HepG2 (cell line): ENCODE results near the gene HES3. TPM values are rescaled to one million over a fixed set of nuclear protein-coding genes. Genes with fewer than 3 reads are reported as not detected.

Experiments used
- BCL6 ChIP-seq: IDR thresholded peaks from 2 replicates; pipeline ENCODE4 v1.6.1; 2016; ENCODE audit warnings: missing genetic modification reagents, missing compliant biosample characterization
- ERF ChIP-seq: IDR thresholded peaks from 2 replicates; pipeline ENCODE4 v1.6.1; 2018; ENCODE audit warnings: missing biosample characterization, missing genetic modification reagents
- MED8 ChIP-seq: sonication (generic); formaldehyde crosslinking; IDR thresholded peaks from 2 replicates; pipeline ENCODE4 v1.8.1; 2023; ENCODE audit warnings: mild to moderate bottlenecking, missing genetic modification reagents; ENCODE audit not compliant: insufficient replicate concordance
- NFE2 ChIP-seq: sonication (generic); formaldehyde crosslinking; IDR thresholded peaks from 2 replicates; pipeline ENCODE4 v1.4.0; 2020; ENCODE audit warnings: missing genetic modification reagents
- PRDM10 ChIP-seq: sonication (generic); formaldehyde crosslinking; IDR thresholded peaks from 2 replicates; pipeline ENCODE4 v1.4.0; 2020; ENCODE audit warnings: low read depth, missing genetic modification reagents
- PRMT3 ChIP-seq: sonication (generic); formaldehyde crosslinking; IDR thresholded peaks from 2 replicates; pipeline ENCODE4 v1.8.1; 2022; ENCODE audit warnings: low read depth, mild to moderate bottlenecking, moderate library complexity, missing genetic modification reagents, borderline replicate concordance
- TAF1 ChIP-seq: sonication (generic); formaldehyde crosslinking; IDR thresholded peaks from 2 replicates; pipeline ENCODE4 v1.4.0; 2020; ENCODE audit warnings: missing genetic modification reagents
- THAP11 ChIP-seq: IDR thresholded peaks from 2 replicates; pipeline ENCODE4 v1.6.1; 2016; ENCODE audit warnings: missing biosample characterization, missing genetic modification reagents
- U2AF1 ChIP-seq: fragments of 200-400 bp; formaldehyde crosslinking; optimal IDR thresholded peaks from 2 replicates; pipeline ENCODE3; 2017; ENCODE audit warnings: mild to moderate bottlenecking, low read depth, low read length
- ZBED4 ChIP-seq: sonication (generic); formaldehyde crosslinking; IDR thresholded peaks from 2 replicates; pipeline ENCODE4 v1.4.0; 2020; ENCODE audit warnings: missing genetic modification reagents, borderline replicate concordance
- ZBTB1 ChIP-seq: sonication (generic); formaldehyde crosslinking; IDR thresholded peaks from 2 replicates; pipeline ENCODE4 v1.4.0; 2020; ENCODE audit warnings: missing genetic modification reagents, borderline replicate concordance
- ZBTB49 ChIP-seq: sonication (generic); formaldehyde crosslinking; IDR thresholded peaks from 2 replicates; pipeline ENCODE4 v1.4.0; 2020; ENCODE audit warnings: missing genetic modification reagents, borderline replicate concordance
- ZFY ChIP-seq: sonication (generic); formaldehyde crosslinking; IDR thresholded peaks from 2 replicates; pipeline ENCODE4 v1.4.0; 2020; ENCODE audit warnings: missing genetic modification reagents
- ZNF20 ChIP-seq: sonication (generic); formaldehyde crosslinking; IDR thresholded peaks from 2 replicates; pipeline ENCODE4 v1.4.0; 2020; ENCODE audit warnings: mild to moderate bottlenecking, moderate library complexity, missing genetic modification reagents
- ZNF274 ChIP-seq: sonication (generic); formaldehyde crosslinking; IDR thresholded peaks from 2 replicates; pipeline ENCODE4 v1.5.1; 2020; ENCODE audit warnings: mild to moderate bottlenecking, missing genetic modification reagents
- ZNF512 ChIP-seq: sonication (generic); formaldehyde crosslinking; IDR thresholded peaks from 2 replicates; pipeline ENCODE4 v1.4.0; 2020; ENCODE audit warnings: mild to moderate bottlenecking, missing genetic modification reagents
- ZNF557 ChIP-seq: sonication (generic); formaldehyde crosslinking; IDR thresholded peaks from 2 replicates; pipeline ENCODE4 v1.4.0; 2020; ENCODE audit warnings: missing genetic modification reagents
- polyA plus RNA-seq, 8 experiments: library from polyadenylated mRNA; depleted of rRNA in 3 of 8; stranded (reverse) in 7 of 8; unstranded in 1 of 8; fragments of >200 nt; fragmentation: Illumina TruSeq in 4 of 8; extraction: Trizol in 4 of 8; gene quantifications; 2 replicates each; pipeline versions ENCODE4 v1.2.1 to v1.2.3, GENCODE V29; 2011 to 2016; ENCODE audit warnings: low read depth in 4 of 8, missing spikeins in 1 of 8, mixed read lengths in 1 of 8; ENCODE audit not compliant: insufficient read depth in 1 of 8
- total RNA-seq, 5 experiments: library from RNA; depleted of rRNA; stranded (reverse); fragments of >200 nt; fragmentation: Illumina TruSeq; extraction: Trizol; gene quantifications; 2 replicates each; pipeline ENCODE4 v1.2.3, GENCODE V29; 2016; ENCODE audit warnings: low read depth in 1 of 5

Gene HES3
- total and polyA plus RNA-seq, 2 of the 13 experiments (the other 11 are each of a cell fraction or from before 2014, with no cell fraction given) = not detected

GRCh38 chr1:6205849-6206519 lies 38.0 kb upstream of the HES3 start, which contains the start of gene RNF207 (continued):
- peak; percentile 82; the same call in 1 of the 2 replicates for TF ChIP-seq PRDM10
- TF ChIP-seq PRMT3 (CRISPR knock-in tag) = no peak
- peak; percentile 92 for TF ChIP-seq MED8 (CRISPR knock-in tag)
- 0 out of 2 replicates have a peak, but pooled peaks have one; percentile 75 for TF ChIP-seq ZBED4
- TF ChIP-seq ZBTB49 = no peak
- peak; percentile 84 for TF ChIP-seq TAF1 (CRISPR knock-in tag)
- TF ChIP-seq U2AF1 = peak; percentile 30
- TF ChIP-seq ZBTB1 = peak; percentile 49; the same call in 1 of the 2 replicates
- peak; percentile 88; the same call in 1 of the 2 replicates for TF ChIP-seq ZNF274
- TF ChIP-seq ZNF512 (CRISPR knock-in tag) = peak; percentile 57; the same call in 1 of the 2 replicates
- TF ChIP-seq ZNF20 (CRISPR knock-in tag) = peak; percentile 68; the same call in 1 of the 2 replicates
- TF ChIP-seq THAP11 = no peak; the same call in 1 of the 2 replicates
- no peak for TF ChIP-seq NFE2 (CRISPR knock-in tag)
- peak; percentile 78; the same call in 1 of the 2 replicates for TF ChIP-seq ERF (CRISPR knock-in tag)
- TF ChIP-seq BCL6 (CRISPR knock-in tag) = peak; percentile 58; the same call in 1 of the 2 replicates
- TF ChIP-seq ZFY (CRISPR knock-in tag) = peak; percentile 94
- TF ChIP-seq ZNF557 (CRISPR knock-in tag) = no peak; the same call in 1 of the 2 replicates
